Measurements from ENCODE around the gene B3GALNT2.

The B3GALNT2 gene

DNA sequence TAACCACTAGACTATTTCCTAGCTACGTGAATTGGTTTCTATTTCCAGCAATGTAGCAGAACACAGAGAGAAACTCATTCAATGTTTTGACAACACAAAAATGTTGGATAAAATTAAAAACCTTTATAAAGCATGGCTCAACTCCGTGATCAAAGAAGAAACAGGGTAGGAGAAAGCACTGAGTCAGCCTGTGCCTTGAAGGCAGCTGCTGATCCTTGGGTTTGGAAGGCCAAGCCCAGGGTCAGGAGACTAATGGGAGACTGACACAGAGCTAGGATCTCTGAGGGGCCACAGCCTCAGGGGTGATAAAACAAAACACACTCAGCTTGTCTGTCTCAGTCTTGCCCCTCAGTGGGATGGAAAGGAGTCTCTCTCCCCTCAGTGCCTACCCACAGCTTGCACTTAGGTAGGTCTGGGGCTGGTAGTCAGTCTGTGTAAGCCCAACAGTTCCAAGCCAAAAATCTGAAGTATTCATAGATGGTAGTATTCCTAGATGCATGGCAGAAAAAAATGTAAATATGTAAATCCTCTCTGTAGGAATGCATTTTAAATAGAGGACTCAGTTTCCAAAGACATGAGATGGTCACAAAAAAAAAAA is 53.3 kb downstream of the B3GALNT2 start:
- DNase-seq = no peak

GRCh38 chr1:235450433-235450832 is 53.8 kb downstream of the B3GALNT2 start:
- DNase-seq = no peak

DNA sequence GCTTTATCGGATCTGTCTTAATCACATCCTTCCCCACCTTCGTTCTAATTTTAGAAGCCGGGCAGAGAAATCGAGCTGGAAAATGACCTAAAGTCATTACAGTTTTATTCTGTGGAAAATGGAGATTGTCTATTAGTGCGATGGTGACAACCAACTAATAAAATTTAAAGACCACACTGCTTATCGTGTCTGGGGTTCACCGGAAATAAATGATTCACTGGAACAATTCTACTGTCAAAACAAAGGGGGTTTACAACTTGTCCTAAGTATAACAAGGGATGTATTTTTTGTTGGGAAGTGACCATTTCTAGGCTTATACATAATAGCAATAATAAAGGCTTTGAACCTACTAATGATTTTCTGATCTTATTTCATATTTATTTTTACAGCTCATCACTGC is 55.6 kb downstream of the B3GALNT2 start:
- DNase-seq = no peak

- no peak for DNase-seq
Observed at GRCh38 chr1:235442788-235443429, 61.3 kb downstream of the B3GALNT2 start.

- DNase-seq = no peak
Observed at GRCh38 chr1:235441159-235441685, 63.0 kb downstream of the B3GALNT2 start.

- no peak for DNase-seq
Observed at GRCh38 chr1:235434001-235434400, 70.3 kb downstream of the B3GALNT2 start.

- DNase-seq = no peak
Observed at GRCh38 chr1:235430991-235431390, 73.3 kb downstream of the B3GALNT2 start.

GRCh38 chr1:235429143-235429542 is 75.1 kb downstream of the B3GALNT2 start:
- DNase-seq = no peak

DNA sequence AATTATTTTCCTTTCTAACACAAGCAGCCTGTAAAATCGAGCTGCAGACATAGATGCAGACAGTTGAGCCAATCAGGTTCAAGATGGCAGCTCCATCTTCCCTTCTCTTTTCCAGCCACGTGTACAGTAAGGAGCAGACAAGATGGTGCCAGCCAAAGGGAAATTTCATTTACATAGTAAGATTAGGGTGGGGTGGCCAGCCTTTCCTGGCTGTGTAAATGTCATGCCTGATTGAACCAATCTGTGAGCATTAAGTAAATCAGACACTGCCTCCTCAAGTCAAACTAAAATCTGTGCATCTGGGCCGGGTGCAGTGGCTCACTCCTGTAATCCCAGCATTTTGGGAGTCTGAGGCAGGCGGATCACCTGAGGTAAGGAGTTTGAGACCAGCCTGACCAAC is 76.8 kb downstream of the B3GALNT2 start:
- DNase-seq = no peak

DNA sequence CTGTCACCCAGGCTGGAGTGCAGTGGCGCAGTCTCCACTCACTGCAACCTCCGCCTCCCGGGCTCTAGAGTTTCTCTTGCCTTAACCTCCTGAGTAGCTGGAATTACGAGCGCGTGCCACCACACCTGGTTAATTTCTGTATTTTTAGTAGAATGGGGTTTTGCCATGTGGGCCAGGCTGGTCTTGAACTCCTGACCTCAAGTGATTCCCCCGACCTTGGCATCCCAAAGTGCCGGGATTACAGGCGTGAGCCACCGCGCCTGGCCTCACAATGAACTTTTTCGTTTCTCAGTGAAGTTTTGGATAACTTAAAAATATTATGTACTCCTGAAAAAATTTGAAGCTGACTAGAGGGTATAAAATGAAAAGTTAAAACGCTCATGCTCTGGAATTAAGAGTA is 77.6 kb downstream of the B3GALNT2 start:
- no peak for DNase-seq

DNA sequence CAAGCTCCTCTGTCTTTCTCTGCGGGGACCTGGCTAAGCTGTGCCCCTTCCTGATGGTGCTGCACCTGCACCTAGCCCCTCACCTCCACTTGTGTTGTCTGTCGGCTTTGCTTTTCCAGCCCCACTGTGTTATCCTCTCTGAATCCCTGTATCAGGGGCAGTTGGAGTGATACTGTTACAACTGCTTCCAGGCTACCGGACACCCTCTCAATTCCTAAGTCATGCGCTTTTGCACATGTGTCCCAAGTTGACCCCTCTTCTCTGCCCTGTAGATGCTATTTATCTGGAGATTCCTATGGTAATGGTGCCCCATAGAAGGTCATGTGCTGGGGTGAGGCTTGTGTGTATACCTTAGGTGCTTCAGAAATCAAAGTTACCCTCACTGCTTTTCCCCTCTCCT is 78.1 kb downstream of the B3GALNT2 start:
- no peak for DNase-seq

- no peak for DNase-seq
Observed at GRCh38 chr1:235425357-235425756, 78.9 kb downstream of the B3GALNT2 start.

DNA sequence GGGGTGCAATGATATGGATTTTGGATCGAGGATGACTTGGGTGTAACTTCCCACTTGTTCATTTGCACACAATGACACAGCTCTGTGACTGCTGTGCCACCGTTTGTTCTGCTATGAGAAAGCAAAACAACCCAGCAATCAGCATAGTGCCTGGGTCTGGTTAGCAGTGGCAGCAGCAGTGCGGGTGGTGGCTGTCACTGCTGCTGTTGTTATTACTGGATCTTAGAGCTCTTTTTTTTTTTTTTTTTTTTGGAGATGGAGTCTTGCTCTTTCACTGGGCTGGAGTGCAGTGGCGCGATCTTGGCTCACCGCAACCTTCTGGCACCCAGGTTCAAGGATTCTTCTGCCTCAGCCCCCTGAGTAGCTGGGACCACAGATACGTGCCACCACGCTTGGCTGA is 80.2 kb downstream of the B3GALNT2 start:
- no peak for DNase-seq

DNA sequence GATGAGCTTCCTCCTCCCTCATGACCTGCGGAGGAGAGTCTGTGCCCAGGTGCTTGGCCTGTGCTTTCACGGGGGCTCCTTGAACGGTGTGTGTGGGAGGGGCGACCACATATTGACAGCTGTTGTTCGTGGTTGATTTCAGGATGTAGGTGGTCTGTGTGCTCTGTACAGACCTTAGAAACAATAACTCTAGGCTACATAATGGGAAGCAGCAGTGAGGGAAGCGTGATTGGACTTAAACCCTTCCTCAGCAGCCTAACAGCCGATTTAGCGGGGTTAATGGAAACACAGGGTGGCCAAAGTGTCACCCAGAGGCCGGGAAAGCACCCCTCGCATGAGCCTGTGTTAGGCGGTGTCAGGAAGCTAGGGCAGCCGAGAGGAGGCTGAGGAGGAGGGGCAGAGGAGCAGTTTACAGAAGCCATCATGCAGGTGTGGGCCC is 81.0 kb downstream of the B3GALNT2 start:
- no peak for DNase-seq

DNA sequence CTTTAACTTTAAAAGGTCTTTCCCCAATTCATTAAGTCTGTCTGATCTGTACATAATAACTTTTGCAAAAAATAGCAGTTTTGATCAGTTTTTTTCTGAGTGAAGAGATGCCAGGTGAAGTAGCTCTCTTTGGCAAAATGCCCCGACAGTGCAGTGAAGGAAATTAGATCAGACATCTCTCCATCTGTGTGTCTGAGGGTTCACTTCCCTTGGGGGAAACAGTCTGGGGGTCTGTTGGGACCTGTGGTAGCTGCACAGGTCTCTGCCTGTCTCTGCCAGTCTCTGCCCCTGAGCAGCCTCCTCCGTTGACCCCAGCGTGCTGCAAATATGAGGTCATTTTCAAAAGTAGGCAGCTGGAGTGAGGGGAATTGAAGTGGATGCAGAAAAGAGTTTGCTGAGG is 82.5 kb downstream of the B3GALNT2 start:
- DNase-seq = no peak

DNA sequence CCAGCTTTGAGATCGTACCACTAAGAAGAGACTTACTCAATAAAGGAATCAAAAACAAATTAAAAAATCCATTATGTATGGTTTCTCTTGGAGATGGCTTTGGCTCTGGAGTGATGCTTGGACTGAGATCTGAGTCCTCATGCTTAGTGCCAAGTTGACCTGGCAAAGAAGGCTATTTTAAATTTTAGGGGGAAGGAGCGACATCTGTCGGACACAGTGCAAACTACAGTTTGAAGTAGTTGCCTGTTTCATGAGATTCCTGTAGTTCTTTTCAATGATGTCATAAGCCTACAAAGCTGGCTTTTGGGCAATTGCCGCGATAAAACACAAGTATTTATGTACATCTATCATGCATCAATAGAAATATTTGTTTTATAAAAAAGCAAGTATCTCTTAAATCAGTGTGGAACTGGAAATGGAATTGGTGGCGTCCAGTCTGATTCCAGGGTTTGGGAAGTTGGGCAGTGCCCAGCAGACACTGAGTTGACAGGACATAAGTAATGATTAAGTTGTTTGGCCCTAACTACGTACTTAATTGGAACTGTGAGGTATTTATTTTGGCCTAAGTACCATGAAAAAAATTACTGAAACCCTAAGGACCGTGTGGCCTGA is 87.1 kb downstream of the B3GALNT2 start:
- peak; percentile 61 for DNase-seq

DNA sequence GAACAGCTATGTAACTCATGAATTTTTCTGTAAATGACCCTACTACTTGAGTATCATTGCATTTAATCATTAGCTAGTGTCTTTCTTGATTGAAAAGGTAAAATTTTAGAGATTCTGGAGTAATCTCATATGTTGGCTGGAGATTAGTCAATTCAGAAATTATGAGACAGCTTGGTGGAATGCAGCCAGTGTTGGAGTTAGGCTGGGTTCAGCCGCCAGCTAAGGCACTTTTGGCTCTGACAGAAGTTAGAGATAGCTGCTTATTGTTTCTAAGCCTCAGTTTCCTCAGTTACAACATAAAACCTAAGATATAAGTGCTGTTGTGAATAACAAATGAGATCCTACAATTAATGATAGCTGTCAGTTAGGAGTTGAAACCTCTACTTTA is 87.6 kb downstream of the B3GALNT2 start:
- no peak for DNase-seq

DNA sequence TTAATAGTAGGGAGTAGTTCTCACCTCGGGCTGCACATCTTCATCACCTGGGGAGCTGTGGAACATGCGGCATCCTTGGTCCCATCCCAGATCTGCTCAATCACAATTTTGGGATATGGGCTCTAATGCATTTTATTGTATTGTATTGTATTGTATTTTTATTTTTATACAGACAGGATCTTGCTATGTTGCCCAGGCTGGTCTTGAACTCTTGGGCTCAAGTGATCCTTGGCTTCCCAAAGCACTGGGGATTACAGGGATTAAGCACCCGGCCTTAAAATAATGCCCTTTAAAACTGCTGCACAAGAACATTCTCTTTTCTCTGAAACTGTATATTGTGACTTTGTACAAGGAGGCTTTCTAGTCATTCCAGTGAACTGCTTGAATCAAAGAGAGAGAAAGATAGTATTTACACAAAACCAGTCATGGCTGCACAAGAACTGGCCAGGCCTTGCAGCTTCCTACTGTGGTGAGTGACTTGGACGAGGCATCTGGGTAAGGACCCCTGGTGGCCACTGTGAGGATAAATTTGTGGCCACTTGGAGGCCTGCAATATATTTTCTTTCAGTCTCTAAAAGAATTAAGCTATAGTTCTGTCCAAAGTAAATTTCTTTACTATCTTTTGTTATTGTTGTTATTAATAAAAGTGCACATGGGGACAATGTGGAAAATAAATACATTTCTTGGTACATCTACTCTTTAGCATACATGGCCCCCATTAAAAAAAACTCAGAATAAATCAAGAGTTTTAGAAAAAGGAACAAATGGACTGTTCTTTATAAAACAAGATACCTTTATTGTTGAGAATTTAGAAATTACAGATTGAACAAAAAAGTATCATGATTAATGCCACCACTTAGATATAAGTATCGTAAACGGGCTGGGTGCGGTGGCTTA is 89.0 kb downstream of the B3GALNT2 start:
- peak; percentile 65 for DNase-seq

DNA sequence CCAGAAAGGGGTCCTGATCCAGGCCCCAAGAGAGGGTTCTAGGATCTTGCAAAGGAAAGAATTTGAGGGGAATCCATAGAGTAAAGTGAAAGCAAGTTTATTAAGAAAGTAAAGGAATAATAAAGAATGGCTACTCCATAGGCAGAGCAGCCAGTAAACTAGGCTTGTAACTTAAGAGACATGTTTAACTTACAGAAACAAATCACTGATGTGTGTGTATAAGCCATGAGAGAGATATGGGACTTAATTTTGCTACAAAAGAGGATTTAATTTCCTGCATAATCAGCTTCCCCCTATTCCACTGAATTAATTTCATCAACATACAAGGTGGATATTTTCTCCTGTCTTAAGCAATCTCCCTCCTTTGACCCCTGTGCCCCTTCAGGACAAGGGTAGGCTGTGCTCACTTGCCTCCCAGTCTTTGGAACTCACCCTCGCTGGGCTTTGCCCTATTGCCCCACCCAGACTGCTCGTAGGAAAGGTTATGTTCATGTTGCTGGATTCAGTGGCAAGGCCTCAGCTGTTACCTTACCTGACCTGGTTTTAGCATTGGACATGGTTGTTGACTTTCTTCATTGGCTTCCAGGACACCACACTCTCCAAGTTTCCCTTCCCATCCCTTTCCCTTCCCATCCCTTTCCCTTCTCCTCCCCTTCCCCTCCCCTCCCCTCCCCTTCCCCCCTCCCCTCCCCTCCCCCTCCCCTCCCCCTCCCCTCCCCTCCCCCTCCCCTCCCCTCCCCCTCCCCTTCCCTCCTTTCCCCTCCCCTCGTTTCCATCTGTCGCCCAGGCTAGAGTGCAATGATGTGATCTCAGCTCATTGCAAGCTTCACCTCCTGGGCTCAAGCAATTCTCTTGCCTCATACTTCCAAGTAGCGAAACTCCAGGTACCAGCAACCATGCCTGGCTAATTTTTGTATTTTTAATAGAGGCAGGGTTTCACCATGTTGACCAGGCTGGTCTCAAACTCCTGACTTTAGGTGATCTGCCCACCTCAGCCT is 92.5 kb downstream of the B3GALNT2 start:
- DNase-seq = no peak

GRCh38 chr1:235410467-235410866 is 93.8 kb downstream of the B3GALNT2 start:
- DNase-seq = no peak

DNA sequence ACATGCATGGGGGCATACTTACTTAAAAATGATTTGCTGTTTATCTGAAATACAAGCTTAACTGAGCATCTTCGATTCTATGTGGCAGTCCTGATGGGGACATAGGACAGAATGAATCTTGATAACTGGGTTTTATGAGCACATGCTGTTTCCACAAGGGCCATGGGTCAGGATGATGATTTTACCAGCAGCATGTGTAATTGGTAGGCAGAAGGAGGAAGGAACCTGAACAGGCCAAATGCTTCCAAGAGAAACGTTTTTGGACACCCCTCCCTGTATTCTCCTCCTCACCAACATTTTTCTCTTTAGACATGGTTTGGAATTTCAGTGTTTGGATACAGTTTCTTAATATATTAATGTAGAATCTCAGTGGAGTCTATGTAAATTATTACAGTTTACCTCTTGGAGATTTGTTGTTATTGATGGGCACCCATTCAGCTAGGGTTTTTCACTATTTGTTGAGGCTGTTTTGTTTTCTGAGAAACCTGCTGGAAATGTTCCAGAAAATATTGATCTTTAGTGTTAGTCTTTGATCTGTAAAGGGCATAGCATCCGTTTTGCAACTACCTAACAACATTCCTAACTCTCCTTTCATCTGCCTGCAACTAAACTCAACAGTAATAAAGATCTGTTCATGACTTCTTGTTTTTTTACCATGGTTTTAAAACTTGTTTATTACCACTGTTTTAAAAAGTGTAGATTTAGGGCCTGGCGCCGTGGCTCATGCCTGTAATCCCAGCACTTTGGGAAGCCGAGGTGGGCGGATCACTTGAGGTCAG is 95.0 kb downstream of the B3GALNT2 start:
- DNase-seq = no peak
